NCI-H2081 (cell line): ENCODE measurements around the gene CUL4B.
"Not testable (repeated sequence)": the region's sequence is repeated elsewhere in the genome, so short reads cannot be mapped to it uniquely, and the experiment has no call there.

Experiments
- DNase-seq, 2 experiments: peaks; one replicate each; lab custom pipeline; 2025; lab: John Stamatoyannopoulos, UW

The CUL4B gene

DNA sequence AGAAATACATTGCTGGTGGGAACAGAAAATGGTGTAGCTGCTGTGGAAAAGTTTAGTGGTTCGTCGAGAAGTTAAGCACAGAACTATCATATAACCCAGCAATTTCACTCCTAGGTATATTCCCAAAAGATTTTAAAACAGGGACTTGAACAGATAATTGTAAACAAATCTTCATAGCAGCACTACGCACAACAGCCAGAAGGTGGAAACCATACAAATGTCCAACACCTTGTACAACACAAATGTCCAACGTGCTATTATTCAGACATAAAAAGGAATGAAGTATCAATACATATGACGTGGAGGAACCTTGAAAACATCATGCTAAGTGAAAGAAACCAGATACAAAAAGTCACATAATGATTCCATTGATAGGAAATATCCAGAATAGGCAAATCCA, 37.9 kb downstream of the CUL4B start:
- DNase-seq: no peak

- DNase-seq: no peak
Observed at GRCh38 chrX:120517936-120518335, 42.8 kb downstream of the CUL4B start.

GRCh38 chrX:120514236-120514635, 46.5 kb downstream of the CUL4B start:
- DNase-seq: peak in 1 of 2 experiments; percentile 25

- DNase-seq: no peak
Observed at GRCh38 chrX:120512627-120513026, 48.1 kb downstream of the CUL4B start.

- DNase-seq: no peak
Observed at GRCh38 chrX:120512222-120512621, 48.5 kb downstream of the CUL4B start.

GRCh38 chrX:120504569-120504968, 56.2 kb downstream of the CUL4B start:
- DNase-seq: no peak

GRCh38 chrX:120499301-120500072, 61.3 kb downstream of the CUL4B start:
- no peak for DNase-seq

DNA sequence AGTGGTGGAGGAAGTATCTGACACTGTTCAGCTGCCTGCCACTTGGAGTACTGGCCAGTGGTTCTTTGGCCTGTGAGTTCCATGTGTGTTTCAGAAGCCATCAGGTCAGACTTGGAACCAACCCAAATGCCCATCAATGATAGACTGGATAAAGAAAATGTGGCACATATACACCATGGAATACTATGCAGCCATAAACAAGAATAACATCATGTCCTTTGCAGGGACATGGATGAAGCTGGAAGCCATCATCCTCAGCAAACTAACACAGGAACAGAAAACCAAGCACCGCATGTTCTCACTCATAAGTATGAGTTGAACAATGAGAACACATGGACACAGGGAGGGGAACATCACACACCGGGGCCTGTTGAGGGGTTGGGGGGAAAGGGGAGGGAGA, 70.6 kb downstream of the CUL4B start:
- not testable (repeated sequence) for DNase-seq

DNA sequence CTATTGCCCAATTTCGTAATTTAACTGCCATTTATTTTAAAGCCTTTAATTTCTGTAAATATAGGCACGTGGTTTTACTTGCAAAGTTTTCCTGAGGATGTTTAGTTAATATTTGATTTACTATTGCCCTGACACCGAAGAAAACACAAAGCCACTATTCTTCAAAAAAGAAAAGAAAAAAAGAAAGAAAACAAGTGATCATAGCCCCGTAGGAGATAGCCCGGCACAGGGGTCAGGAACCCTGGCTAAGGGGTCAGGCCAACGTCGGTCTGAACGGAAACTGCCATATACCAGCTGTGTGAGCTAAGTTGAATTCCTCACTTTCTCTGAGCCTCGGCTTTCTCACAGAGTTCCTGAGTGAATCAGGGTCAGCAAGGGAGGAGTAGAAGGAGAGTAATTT, 74.0 kb downstream of the CUL4B start:
- DNase-seq: no peak

DNA sequence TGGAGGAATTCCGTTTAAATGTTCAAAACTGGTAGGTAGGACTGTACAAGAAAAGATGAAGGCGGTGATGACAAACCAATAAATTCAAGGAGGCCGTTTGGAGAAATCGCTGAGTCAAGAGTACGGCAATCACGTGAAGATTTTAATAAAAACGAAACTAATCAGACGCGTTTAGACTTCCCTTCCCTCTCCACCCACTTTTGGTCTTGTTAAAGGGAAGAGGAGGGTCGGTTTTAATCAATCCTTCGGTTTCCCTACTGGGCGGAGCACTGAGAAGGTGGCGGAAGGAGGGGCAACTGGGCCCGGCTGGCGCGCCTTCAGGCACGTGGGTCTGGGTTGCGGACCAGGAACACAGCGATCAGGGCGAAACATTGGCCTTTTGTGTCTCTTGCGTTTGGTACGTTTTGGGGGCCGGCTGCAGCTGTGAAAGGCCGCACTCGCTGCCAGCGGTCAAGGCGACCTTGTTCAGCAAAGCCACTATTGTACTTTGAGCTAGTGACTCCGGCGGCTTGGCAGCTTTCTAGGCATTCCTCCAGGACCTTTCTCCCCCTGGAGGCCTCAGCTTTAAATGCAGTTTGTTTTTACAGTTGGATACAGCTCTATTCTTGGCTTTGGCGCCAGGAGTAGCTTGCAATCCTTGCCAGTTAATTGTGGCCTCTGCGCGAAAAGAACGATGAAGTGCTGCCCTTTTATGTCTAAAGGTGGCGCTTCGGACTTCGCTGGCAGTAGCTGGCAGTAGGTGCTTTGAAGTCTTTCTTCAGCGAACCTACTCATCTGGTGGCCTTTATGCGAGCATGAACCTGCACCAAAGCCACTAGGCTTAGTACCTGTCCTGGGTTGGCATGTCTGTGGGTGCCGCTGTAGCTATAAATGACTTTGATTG, 74.9 kb downstream of the CUL4B start:
- DNase-seq: peak; percentile 74 to 89

GRCh38 chrX:120485315-120485637, 75.5 kb downstream of the CUL4B start:
- DNase-seq: no peak

GRCh38 chrX:120477453-120477852, 83.3 kb downstream of the CUL4B start:
- DNase-seq: no peak

DNA sequence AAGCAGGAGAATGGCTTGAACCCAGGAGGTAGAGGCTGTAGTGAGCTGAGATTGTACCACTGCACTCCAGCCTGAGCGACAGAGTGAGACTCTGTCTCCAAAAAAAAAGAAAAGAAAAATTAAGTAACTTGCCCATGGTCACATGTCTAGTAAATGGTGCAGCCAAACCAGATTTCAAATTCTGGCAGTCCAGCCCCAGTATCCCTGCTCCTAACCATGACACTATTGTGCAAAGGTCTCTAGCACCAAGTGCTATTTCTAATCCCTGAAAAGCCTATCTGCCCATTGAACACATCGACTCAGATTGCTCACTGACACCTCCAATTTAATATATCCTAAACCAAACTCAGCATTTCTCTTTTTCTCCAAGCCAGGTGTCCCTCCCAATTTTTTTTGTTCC, 84.0 kb downstream of the CUL4B start:
- no peak for DNase-seq

GRCh38 chrX:120475447-120475846, 85.3 kb downstream of the CUL4B start:
- peak; percentile 24 to 26 for DNase-seq
